ENCODE measurements around the gene PRRT3. TPM values are rescaled to one million over a fixed set of nuclear protein-coding genes. Genes with fewer than 3 reads are reported as not detected.
A peak's percentile ranks its signal among the peaks of the same experiment; 100 is the strongest.

PRRT3 gene
- 1.9 TPM for total RNA-seq (ENCODE audit: unreplicated experiment)
- long read RNA-seq, partial matches to known transcripts = 1 of 2 reads
- long read RNA-seq, other reads (novel, unspliced or antisense) = 1 of 2 reads

GRCh38 chr3:9951962-9952805 is at the start of gene PRRT3:
TSS of gene PRRT3 (minus strand) at chr3:9952408. CDS start at chr3:9950115, 2,293 bp downstream.
- DNase-seq (ENCODE audit: low spot score) = peak; percentile 55
- Mint-ChIP-seq H3K9me3 (ENCODE audit: unreplicated experiment) (no peaks in the 10 kb centered on the region), H3K36me3 (ENCODE audit: low read depth, unreplicated experiment) (no peaks in the 10 kb centered on the region), H3K4me3 (ENCODE audit: unreplicated experiment) (peak within 1 kb of the TSS; percentile 59), H3K4me1 (ENCODE audit: unreplicated experiment) (peaks cover 5% of the 10 kb centered on the region), H3K27ac (ENCODE audit: unreplicated experiment) (no peak within 1 kb of the TSS), H3K27me3 (ENCODE audit: unreplicated experiment) (peaks cover 4% of the 10 kb centered on the region)
- TF ChIP-seq, protein P1, sequence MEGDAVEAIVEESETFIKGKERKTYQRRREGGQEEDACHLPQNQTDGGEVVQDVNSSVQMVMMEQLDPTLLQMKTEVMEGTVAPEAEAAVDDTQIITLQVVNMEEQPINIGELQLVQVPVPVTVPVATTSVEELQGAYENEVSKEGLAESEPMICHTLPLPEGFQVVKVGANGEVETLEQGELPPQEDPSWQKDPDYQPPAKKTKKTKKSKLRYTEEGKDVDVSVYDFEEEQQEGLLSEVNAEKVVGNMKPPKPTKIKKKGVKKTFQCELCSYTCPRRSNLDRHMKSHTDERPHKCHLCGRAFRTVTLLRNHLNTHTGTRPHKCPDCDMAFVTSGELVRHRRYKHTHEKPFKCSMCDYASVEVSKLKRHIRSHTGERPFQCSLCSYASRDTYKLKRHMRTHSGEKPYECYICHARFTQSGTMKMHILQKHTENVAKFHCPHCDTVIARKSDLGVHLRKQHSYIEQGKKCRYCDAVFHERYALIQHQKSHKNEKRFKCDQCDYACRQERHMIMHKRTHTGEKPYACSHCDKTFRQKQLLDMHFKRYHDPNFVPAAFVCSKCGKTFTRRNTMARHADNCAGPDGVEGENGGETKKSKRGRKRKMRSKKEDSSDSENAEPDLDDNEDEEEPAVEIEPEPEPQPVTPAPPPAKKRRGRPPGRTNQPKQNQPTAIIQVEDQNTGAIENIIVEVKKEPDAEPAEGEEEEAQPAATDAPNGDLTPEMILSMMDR (IDR thresholded peaks at IDR 0.05; ENCODE audit: unreplicated experiment) = no peak

- DNase-seq (ENCODE audit: low spot score) = no peak
- Mint-ChIP-seq H3K27ac (ENCODE audit: unreplicated experiment) (no peak overlapping the region), H3K36me3 (ENCODE audit: low read depth, unreplicated experiment) (peaks cover 5% of the 10 kb centered on the region), H3K4me1 (ENCODE audit: unreplicated experiment) (peaks cover under 1% of the 10 kb centered on the region), H3K27me3 (ENCODE audit: unreplicated experiment) (peaks cover 1% of the 10 kb centered on the region), H3K4me3 (ENCODE audit: unreplicated experiment) (no peak overlapping the region), H3K9me3 (ENCODE audit: unreplicated experiment) (no peaks in the 10 kb centered on the region)
- TF ChIP-seq, protein P1 (IDR thresholded peaks at IDR 0.05; ENCODE audit: unreplicated experiment) = no peak
Observed at GRCh38 chr3:10000686-10001085, 48.5 kb upstream of the PRRT3 start.

DNA sequence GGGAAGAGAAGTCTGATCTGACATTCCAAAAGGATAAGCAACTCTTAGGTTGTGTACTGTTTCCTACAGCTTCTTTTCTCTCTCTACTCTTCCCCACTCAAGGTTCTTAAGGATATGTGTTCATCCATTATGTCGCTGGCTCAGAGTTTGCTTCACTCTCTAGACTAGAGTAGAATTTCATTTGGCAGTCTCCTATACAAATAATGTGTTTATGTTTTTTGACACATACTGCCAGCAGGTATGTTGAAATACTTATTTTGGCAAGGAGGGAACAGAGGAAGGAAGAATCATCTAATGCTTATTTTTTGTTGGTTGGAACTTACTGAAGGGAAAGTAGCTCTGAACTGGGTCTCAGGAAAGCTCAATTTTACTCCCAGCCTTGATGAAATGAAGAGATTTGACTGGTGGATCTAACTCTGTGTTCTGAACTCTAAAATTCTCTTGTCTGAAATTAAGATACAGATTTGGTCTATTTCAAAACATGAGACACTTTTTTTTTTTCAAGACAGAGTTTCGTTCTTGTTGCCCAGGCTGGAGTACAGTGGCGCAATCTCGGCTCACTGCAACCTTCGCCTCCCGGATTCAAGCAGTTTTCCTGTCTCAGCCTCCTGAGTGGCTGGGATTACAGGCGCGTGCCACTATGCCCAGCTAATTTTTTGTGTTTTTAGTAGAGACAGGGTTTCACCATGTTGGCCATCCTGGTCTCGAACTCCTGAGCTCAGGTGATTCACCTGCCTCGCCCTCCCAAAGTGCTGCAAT is 42.1 kb upstream of the PRRT3 start:
- TF ChIP-seq, protein P1 (IDR thresholded peaks at IDR 0.05; ENCODE audit: unreplicated experiment) = no peak
- Mint-ChIP-seq H3K4me1 (ENCODE audit: unreplicated experiment) (no peaks in the 10 kb centered on the region), H3K27ac (ENCODE audit: unreplicated experiment) (no peak overlapping the region), H3K27me3 (ENCODE audit: unreplicated experiment) (peaks cover 1% of the 10 kb centered on the region), H3K9me3 (ENCODE audit: unreplicated experiment) (no peaks in the 10 kb centered on the region), H3K4me3 (ENCODE audit: unreplicated experiment) (no peak overlapping the region), H3K36me3 (ENCODE audit: low read depth, unreplicated experiment) (no peaks in the 10 kb centered on the region)
- no peak for DNase-seq (ENCODE audit: low spot score)

- TF ChIP-seq, protein P1 (IDR thresholded peaks at IDR 0.05; ENCODE audit: unreplicated experiment) = no peak
- peak overlapping the region; percentile 96 for H3K4me3 Mint-ChIP-seq (ENCODE audit: unreplicated experiment)
- H3K4me1 Mint-ChIP-seq (ENCODE audit: unreplicated experiment) = peaks cover 13% of the 10 kb centered on the region
- peaks cover 3% of the 10 kb centered on the region for H3K27me3 Mint-ChIP-seq (ENCODE audit: unreplicated experiment)
- no peak for DNase-seq (ENCODE audit: low spot score)
- H3K36me3 Mint-ChIP-seq (ENCODE audit: low read depth, unreplicated experiment) = no peaks in the 10 kb centered on the region
- H3K27ac Mint-ChIP-seq (ENCODE audit: unreplicated experiment) = peak overlapping the region; percentile 82
- no peaks in the 10 kb centered on the region for H3K9me3 Mint-ChIP-seq (ENCODE audit: unreplicated experiment)
Observed at GRCh38 chr3:9986230-9986725, 34.1 kb upstream of the PRRT3 start.

Data from endothelial cell (in vitro differentiated cells).